OCI-LY7 (cell line): Measurements from ENCODE around the gene ELP1.

Experiments used
- EZH2phosphoT487 ChIP-seq: fragments of 200-600 bp; sonication (generic); IDR thresholded peaks from 2 replicates; pipeline ENCODE4 v1.6.1; 2018; ENCODE audit warnings: low read depth, borderline replicate concordance, mild to moderate bottlenecking, mixed run types, antibody characterized with exemption, low read length, moderate library complexity, mixed read lengths
- TF ChIP-seq, protein P1 (sequence below): fragments of 200-600 bp; sonication (generic); conservative IDR thresholded peaks from 2 replicates; pipeline ENCODE4 v1.5.1; 2014; ENCODE audit warnings: mild to moderate bottlenecking, antibody characterized with exemption, low read length, moderate library complexity, mixed read lengths

DNA sequence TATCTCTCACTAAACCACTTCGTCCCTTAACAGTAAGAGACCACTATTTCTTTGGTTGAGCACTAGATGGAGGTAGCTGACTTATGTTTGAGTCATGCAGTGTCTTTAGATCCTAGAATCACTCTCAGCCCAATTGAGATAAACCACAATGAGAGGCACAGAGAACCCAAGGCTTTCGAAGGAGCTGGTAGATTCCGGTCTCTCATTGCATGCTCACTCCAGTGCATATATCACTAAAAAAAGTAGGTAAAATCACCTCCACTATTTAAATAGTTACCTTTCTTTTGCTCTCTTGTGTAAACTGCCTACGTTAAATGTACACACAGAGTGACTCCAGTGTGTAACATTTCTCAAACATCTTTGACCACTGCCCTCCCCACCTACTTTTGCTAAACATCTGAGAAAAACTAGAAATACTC lies 44.3 kb downstream of the ELP1 start:
- TF ChIP-seq EZH2phosphoT487, result no peak
- TF ChIP-seq, protein P1, sequence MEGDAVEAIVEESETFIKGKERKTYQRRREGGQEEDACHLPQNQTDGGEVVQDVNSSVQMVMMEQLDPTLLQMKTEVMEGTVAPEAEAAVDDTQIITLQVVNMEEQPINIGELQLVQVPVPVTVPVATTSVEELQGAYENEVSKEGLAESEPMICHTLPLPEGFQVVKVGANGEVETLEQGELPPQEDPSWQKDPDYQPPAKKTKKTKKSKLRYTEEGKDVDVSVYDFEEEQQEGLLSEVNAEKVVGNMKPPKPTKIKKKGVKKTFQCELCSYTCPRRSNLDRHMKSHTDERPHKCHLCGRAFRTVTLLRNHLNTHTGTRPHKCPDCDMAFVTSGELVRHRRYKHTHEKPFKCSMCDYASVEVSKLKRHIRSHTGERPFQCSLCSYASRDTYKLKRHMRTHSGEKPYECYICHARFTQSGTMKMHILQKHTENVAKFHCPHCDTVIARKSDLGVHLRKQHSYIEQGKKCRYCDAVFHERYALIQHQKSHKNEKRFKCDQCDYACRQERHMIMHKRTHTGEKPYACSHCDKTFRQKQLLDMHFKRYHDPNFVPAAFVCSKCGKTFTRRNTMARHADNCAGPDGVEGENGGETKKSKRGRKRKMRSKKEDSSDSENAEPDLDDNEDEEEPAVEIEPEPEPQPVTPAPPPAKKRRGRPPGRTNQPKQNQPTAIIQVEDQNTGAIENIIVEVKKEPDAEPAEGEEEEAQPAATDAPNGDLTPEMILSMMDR, result peak; percentile 35; the same call in 1 of the 2 replicates
